Parathyroid adenoma (tissue), 2 donors: ENCODE results near the gene DEF6.

ENCODE experiments used
- H2AFZ ChIP-seq: fragments of 300-600 bp; sonication (generic); one replicate; pipeline ENCODE4 v1.7.0; 2017; ENCODE audit warnings: antibody characterized with exemption, mild to moderate bottlenecking
- H3K27ac ChIP-seq: fragments of 300-600 bp; sonication (generic); one replicate; pipeline ENCODE4 v1.7.0; 2017
- H3K27me3 ChIP-seq: fragments of 300-600 bp; sonication (generic); one replicate; pipeline ENCODE4 v1.7.0; 2017; ENCODE audit warnings: low read length; ENCODE audit not compliant: control insufficient read depth, insufficient read depth
- H3K36me3 ChIP-seq: fragments of 300-600 bp; sonication (generic); one replicate; pipeline ENCODE4 v1.7.0; 2017; ENCODE audit warnings: low read length; ENCODE audit not compliant: control insufficient read depth, insufficient read depth
- H3K4me1 ChIP-seq: fragments of 300-600 bp; sonication (generic); one replicate; pipeline ENCODE4 v1.7.0; 2017; ENCODE audit warnings: control low read depth
- H3K4me2 ChIP-seq: fragments of 300-600 bp; sonication (generic); one replicate; pipeline ENCODE4 v1.7.0; 2017; ENCODE audit warnings: low read length
- H3K4me3 ChIP-seq: fragments of 300-600 bp; sonication (generic); one replicate; pipeline ENCODE4 v1.7.0; 2017; ENCODE audit warnings: low read depth, low read length
- H3K79me2 ChIP-seq: fragments of 300-600 bp; sonication (generic); one replicate; pipeline ENCODE4 v1.7.0; 2017; ENCODE audit warnings: control low read depth
- H3K9ac ChIP-seq: fragments of 300-600 bp; sonication (generic); one replicate; pipeline ENCODE4 v1.7.0; 2017; ENCODE audit warnings: mild to moderate bottlenecking
- H3K9me3 ChIP-seq: fragments of 300-600 bp; sonication (generic); one replicate; pipeline ENCODE4 v1.7.0; 2017; ENCODE audit warnings: low read length; ENCODE audit not compliant: control insufficient read depth
- TF ChIP-seq, protein P1 (sequence below): fragments of 300-600 bp; sonication (generic); IDR thresholded peaks from one replicate; pipeline ENCODE4 v1.7.0; 2017; ENCODE audit warnings: antibody characterized with exemption, mild to moderate bottlenecking
- donor health status: primary hyperparathyroidism.

The DEF6 gene, protein sequence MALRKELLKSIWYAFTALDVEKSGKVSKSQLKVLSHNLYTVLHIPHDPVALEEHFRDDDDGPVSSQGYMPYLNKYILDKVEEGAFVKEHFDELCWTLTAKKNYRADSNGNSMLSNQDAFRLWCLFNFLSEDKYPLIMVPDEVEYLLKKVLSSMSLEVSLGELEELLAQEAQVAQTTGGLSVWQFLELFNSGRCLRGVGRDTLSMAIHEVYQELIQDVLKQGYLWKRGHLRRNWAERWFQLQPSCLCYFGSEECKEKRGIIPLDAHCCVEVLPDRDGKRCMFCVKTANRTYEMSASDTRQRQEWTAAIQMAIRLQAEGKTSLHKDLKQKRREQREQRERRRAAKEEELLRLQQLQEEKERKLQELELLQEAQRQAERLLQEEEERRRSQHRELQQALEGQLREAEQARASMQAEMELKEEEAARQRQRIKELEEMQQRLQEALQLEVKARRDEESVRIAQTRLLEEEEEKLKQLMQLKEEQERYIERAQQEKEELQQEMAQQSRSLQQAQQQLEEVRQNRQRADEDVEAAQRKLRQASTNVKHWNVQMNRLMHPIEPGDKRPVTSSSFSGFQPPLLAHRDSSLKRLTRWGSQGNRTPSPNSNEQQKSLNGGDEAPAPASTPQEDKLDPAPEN

GRCh38 chr6:35297601-35298481 lies at the start of gene DEF6:
TSS of gene DEF6 (plus strand) at chr6:35297818. CDS start at chr6:35297857, 39 bp downstream.
- Histone ChIP-seq H3K9me3 (no peaks in the 10 kb centered on the region), H3K4me3 (no peak within 1 kb of the TSS), H3K36me3 (no peaks in the 10 kb centered on the region), H3K4me2 (peak within 1 kb of the TSS; percentile 24), H3K9ac (no peak within 1 kb of the TSS), H3K79me2 (no peaks in the 10 kb centered on the region), H3K27ac (no peak within 1 kb of the TSS), H2AFZ (peak within 1 kb of the TSS; percentile 20), H3K4me1 (peaks cover 9% of the 10 kb centered on the region), H3K27me3 (no peaks in the 10 kb centered on the region)
- TF ChIP-seq, protein P1, sequence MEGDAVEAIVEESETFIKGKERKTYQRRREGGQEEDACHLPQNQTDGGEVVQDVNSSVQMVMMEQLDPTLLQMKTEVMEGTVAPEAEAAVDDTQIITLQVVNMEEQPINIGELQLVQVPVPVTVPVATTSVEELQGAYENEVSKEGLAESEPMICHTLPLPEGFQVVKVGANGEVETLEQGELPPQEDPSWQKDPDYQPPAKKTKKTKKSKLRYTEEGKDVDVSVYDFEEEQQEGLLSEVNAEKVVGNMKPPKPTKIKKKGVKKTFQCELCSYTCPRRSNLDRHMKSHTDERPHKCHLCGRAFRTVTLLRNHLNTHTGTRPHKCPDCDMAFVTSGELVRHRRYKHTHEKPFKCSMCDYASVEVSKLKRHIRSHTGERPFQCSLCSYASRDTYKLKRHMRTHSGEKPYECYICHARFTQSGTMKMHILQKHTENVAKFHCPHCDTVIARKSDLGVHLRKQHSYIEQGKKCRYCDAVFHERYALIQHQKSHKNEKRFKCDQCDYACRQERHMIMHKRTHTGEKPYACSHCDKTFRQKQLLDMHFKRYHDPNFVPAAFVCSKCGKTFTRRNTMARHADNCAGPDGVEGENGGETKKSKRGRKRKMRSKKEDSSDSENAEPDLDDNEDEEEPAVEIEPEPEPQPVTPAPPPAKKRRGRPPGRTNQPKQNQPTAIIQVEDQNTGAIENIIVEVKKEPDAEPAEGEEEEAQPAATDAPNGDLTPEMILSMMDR: peak; percentile 83

GRCh38 chr6:35248300-35248699 lies 49.3 kb upstream of the DEF6 start:
- Histone ChIP-seq H3K79me2 (peaks cover 7% of the 10 kb centered on the region), H2AFZ (no peak overlapping the region), H3K36me3 (no peaks in the 10 kb centered on the region), H3K27me3 (no peaks in the 10 kb centered on the region), H3K9me3 (no peaks in the 10 kb centered on the region), H3K4me1 (peaks cover 6% of the 10 kb centered on the region), H3K9ac (no peak overlapping the region), H3K4me2 (no peak overlapping the region), H3K27ac (no peak overlapping the region), H3K4me3 (no peak overlapping the region)
- TF ChIP-seq, protein P1: no peak

DNA sequence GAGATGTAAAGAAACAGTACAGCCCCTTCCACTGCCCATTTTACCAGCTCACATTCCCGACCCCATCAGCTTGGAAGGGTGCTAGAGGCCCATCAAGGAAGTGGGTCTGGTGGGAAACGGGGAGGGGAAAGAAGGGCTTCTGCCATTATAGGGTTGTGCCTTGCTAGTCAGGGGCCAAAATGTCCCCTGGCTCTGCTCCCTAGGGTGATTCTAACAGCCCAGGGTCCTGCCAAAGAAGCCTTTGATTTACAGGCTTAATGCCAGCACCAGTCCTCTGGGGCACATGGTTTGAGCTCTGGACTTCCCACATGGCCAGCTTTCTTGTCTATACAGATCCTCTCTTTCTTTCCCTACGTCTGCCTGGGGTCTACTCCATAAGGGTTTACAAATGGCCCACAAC lies 48.7 kb upstream of the DEF6 start:
- no peak overlapping the region for H2AFZ ChIP-seq
- H3K27me3 ChIP-seq: no peaks in the 10 kb centered on the region
- no peak overlapping the region for H3K4me3 ChIP-seq
- no peak overlapping the region for H3K4me2 ChIP-seq
- no peak overlapping the region for H3K9ac ChIP-seq
- peaks cover 7% of the 10 kb centered on the region for H3K79me2 ChIP-seq
- peaks cover 6% of the 10 kb centered on the region for H3K4me1 ChIP-seq
- no peaks in the 10 kb centered on the region for H3K36me3 ChIP-seq
- H3K9me3 ChIP-seq: no peaks in the 10 kb centered on the region
- no peak overlapping the region for H3K27ac ChIP-seq
- TF ChIP-seq, protein P1: no peak

DNA sequence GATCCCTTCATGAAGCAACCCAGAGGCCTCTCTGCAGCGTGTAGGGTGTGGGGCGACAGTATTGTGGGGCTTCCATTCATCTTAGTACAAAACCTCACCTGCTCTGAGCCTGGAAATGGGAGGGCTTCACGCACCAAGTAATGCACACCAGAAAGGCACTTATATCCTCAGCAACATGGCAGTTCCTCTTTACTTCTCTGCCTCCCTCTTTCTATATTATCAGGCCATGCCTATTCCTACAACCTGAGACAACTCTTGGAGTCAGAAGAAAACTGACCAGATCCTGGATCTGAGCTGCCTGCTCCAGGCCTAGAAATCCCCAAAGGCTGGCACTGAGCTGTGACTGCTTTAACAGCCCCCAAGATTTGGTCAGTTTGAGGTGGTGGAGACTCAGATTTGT lies 45.7 kb upstream of the DEF6 start:
- H3K79me2 ChIP-seq: peaks cover 11% of the 10 kb centered on the region
- no peak overlapping the region for H3K9ac ChIP-seq
- H3K4me3 ChIP-seq: no peak overlapping the region

More for the DNA sequence above, 45.7 kb upstream of the DEF6 start:
- no peak overlapping the region for H3K4me2 ChIP-seq
- no peak overlapping the region for H3K27ac ChIP-seq
- H2AFZ ChIP-seq: no peak overlapping the region
- peaks cover 6% of the 10 kb centered on the region for H3K4me1 ChIP-seq
- no peaks in the 10 kb centered on the region for H3K9me3 ChIP-seq
- TF ChIP-seq, protein P1: no peak
- H3K27me3 ChIP-seq: no peaks in the 10 kb centered on the region
- no peaks in the 10 kb centered on the region for H3K36me3 ChIP-seq
